Ishikawa (cell line): ENCODE measurements around the gene RRAS2.

Experiments used
- CEBPB ChIP-seq: IDR thresholded peaks from 2 replicates; pipeline ENCODE4 v1.6.1; 2012
- CREB1 ChIP-seq: IDR thresholded peaks from 2 replicates; pipeline ENCODE4 v1.6.1; 2012; ENCODE audit warnings: low read depth
- EGR1 ChIP-seq: IDR thresholded peaks from 2 replicates; pipeline ENCODE4 v1.6.1; 2012
- EP300 ChIP-seq: IDR thresholded peaks from 2 replicates; pipeline ENCODE4 v1.6.1; 2012; ENCODE audit warnings: borderline replicate concordance
- FOXM1 ChIP-seq: IDR thresholded peaks from 2 replicates; pipeline ENCODE4 v1.6.1; 2012; ENCODE audit warnings: low read depth, borderline replicate concordance
- MAX ChIP-seq: IDR thresholded peaks from 2 replicates; pipeline ENCODE4 v1.6.1; 2012
- NFIC ChIP-seq: IDR thresholded peaks from 2 replicates; pipeline ENCODE4 v1.6.1; 2012
- RAD21 ChIP-seq: IDR thresholded peaks from 2 replicates; pipeline ENCODE4 v1.6.1; 2012; ENCODE audit warnings: low read depth
- REST ChIP-seq: IDR thresholded peaks from 2 replicates; pipeline ENCODE4 v1.6.1; 2012; ENCODE audit warnings: low read depth, mild to moderate bottlenecking
- TAF1 ChIP-seq: IDR thresholded peaks from 2 replicates; pipeline ENCODE4 v1.6.1; 2012; ENCODE audit warnings: low read depth, mild to moderate bottlenecking
- TCF12 ChIP-seq: IDR thresholded peaks from 2 replicates; pipeline ENCODE4 v1.6.1; 2012; ENCODE audit warnings: low read depth
- TEAD4 ChIP-seq: IDR thresholded peaks from 2 replicates; pipeline ENCODE4 v1.6.1; 2012
- USF1 ChIP-seq: IDR thresholded peaks from 2 replicates; pipeline ENCODE4 v1.6.1; 2012
- YY1 ChIP-seq: IDR thresholded peaks from 2 replicates; pipeline ENCODE4 v1.6.1; 2012; ENCODE audit warnings: low read depth
- ZBTB7A ChIP-seq: IDR thresholded peaks from 2 replicates; pipeline ENCODE4 v1.6.1; 2012; ENCODE audit warnings: low read depth

Gene RRAS2

GRCh38 chr11:14334192-14334591 is 24.8 kb downstream of the RRAS2 start:
- TF ChIP-seq CEBPB (no peak), TCF12 (no peak), MAX (no peak)

- TF ChIP-seq TCF12, result no peak
- no peak for TF ChIP-seq FOXM1
- no peak for TF ChIP-seq RAD21
- TF ChIP-seq TEAD4, result no peak
- no peak for TF ChIP-seq EGR1
- no peak for TF ChIP-seq TAF1
- TF ChIP-seq USF1, result no peak
- no peak for TF ChIP-seq REST
- TF ChIP-seq CEBPB, result no peak
- no peak for TF ChIP-seq MAX
- TF ChIP-seq EP300, result no peak
- TF ChIP-seq YY1, result no peak
- TF ChIP-seq NFIC, result no peak
- no peak for TF ChIP-seq ZBTB7A
- no peak for TF ChIP-seq CREB1
Observed at GRCh38 chr11:14331476-14332136, 27.4 kb downstream of the RRAS2 start.

- TF ChIP-seq EGR1, result no peak
- no peak for TF ChIP-seq EP300
- no peak for TF ChIP-seq TCF12
- no peak for TF ChIP-seq REST
- no peak for TF ChIP-seq YY1
- TF ChIP-seq USF1, result no peak
- no peak for TF ChIP-seq RAD21
- no peak for TF ChIP-seq MAX
- no peak for TF ChIP-seq NFIC
- no peak for TF ChIP-seq ZBTB7A
- TF ChIP-seq TEAD4, result no peak
- TF ChIP-seq FOXM1, result no peak
- no peak for TF ChIP-seq TAF1
- TF ChIP-seq CREB1, result no peak
- TF ChIP-seq CEBPB, result no peak
Observed at GRCh38 chr11:14330881-14331280, 28.1 kb downstream of the RRAS2 start.

GRCh38 chr11:14329702-14330101 is 29.3 kb downstream of the RRAS2 start:
- TF ChIP-seq NFIC (no peak), RAD21 (no peak), YY1 (no peak), EP300 (no peak), TAF1 (no peak), EGR1 (no peak), CREB1 (no peak), TEAD4 (no peak), REST (no peak), FOXM1 (no peak), TCF12 (no peak), CEBPB (no peak), ZBTB7A (no peak), MAX (no peak), USF1 (no peak)
